Epithelial cell of esophagus (primary cell): Measurements from ENCODE around the gene LHX6.

Experiments
- DNase-seq: peaks from one replicate; pipeline ENCODE4 v3.0.0; 2010; ENCODE audit warnings: low read depth
- H3K4me3 ChIP-seq: 2 replicates; pipeline ENCODE4 v1.5.1; 2011; ENCODE audit warnings: mild to moderate bottlenecking, low read length, control low read depth
- TF ChIP-seq, protein P1 (sequence below): IDR thresholded peaks from 2 replicates; pipeline ENCODE4 v1.5.1; 2011; ENCODE audit warnings: low read depth, mild to moderate bottlenecking, low read length, control low read depth, inconsistent platforms; ENCODE audit not compliant: insufficient read depth; ENCODE audit errors: missing control alignments

The LHX6 gene

DNA sequence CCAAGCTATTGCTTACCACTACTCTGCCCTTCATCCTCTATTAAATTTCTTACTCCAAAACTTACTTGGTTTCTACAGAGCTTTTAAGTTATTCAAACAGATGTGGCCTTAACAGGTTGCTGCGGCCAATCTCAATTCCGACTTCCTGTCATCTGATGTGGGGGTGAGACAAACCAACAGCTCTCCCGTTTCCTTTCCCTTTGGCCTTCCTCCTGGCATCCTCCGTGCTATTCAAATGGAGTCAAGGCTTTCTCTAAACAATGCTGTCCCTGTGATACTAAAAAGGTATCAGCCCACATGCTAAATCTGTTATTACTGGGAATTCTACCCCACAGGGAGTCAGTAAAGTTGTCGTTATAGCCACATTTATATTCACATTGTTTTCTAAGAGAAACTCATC is 24.0 kb upstream of the LHX6 start:
- no peak for DNase-seq
- no peak overlapping the region for H3K4me3 ChIP-seq
- TF ChIP-seq, protein P1, sequence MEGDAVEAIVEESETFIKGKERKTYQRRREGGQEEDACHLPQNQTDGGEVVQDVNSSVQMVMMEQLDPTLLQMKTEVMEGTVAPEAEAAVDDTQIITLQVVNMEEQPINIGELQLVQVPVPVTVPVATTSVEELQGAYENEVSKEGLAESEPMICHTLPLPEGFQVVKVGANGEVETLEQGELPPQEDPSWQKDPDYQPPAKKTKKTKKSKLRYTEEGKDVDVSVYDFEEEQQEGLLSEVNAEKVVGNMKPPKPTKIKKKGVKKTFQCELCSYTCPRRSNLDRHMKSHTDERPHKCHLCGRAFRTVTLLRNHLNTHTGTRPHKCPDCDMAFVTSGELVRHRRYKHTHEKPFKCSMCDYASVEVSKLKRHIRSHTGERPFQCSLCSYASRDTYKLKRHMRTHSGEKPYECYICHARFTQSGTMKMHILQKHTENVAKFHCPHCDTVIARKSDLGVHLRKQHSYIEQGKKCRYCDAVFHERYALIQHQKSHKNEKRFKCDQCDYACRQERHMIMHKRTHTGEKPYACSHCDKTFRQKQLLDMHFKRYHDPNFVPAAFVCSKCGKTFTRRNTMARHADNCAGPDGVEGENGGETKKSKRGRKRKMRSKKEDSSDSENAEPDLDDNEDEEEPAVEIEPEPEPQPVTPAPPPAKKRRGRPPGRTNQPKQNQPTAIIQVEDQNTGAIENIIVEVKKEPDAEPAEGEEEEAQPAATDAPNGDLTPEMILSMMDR, result no peak

DNA sequence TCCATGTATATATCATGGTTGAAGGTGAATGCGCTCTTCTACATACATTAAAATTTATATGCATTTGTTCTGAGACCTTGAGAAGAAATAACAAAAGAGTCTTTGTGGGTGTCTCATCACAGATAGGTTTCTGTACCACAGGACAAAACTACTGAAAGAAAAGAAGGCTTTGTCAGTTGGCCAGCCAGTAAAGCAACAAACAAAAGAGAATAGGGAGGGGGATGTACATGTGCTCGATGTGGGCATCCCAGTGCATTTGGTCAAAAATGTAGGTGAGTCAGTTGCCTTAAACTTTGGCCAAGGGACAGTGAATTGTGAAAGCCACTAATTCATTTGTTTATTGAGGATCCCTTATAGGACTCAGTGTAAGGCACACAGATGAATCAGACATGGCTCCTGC is 22.6 kb upstream of the LHX6 start:
- DNase-seq, result no peak
- TF ChIP-seq, protein P1, result no peak
- no peak overlapping the region for H3K4me3 ChIP-seq

DNA sequence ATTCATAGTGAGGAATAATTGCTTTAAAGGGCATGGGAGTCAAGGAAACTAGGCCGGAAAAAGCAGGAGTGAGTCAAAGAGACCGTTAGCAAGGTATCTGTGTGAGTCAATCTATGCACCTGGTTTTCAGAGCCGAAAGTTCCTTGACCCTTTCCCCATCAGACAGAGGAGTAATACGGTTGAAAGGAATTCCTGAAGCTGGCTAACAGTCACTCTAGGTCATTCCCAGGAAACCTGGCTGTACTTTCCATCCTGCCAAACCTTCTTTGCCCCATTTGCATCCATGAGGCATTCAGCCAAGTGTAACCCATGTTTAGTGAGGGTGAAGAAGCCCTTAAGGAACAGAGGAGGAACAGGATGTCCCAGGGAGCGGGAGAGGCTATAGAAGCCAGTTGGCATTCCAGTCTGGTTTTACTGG is 19.7 kb upstream of the LHX6 start:
- TF ChIP-seq, protein P1, result no peak
- DNase-seq, result peak; percentile 89
- H3K4me3 ChIP-seq, result no peak overlapping the region

DNA sequence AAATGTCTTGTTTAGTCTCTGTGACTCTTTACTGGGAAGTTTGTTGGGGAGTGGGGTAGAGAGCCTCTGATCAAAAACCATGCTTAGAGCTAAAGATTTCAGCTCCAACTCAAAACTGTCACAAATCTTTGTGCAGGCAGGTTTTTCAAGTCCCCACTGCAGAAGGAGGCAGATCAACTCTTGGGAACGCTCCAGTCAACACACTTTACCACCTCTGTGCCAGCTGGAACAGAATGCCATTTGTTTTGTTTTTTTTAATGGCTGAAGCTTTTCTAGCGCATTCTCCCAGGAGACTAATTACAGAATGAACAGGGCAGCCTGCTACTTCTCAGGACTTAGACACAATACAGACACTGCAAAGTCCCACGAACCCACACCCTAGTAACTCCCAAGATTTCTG is 17.9 kb upstream of the LHX6 start:
- TF ChIP-seq, protein P1, result no peak
- no peak overlapping the region for H3K4me3 ChIP-seq
- DNase-seq, result no peak

DNA sequence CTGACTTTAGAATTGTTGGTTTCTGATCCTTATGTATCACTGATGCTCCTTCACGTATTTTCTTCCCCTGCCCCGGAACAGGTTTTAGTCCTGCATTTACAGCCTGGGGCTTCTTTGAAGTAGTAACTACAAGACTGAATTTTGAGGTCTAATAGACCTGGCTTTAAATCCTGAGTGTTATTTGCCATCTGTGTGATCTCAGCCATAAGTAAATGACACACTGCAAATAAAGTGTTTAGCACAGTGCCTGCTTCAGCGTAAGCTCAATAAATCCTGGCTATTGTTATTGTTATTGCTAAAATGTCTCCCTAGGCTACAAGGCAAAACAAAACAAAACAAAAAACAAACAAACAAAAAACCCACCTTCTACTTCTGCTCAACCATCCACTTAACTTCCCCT is 15.6 kb upstream of the LHX6 start:
- H3K4me3 ChIP-seq, result no peak overlapping the region
- DNase-seq, result no peak
- TF ChIP-seq, protein P1, result no peak

DNA sequence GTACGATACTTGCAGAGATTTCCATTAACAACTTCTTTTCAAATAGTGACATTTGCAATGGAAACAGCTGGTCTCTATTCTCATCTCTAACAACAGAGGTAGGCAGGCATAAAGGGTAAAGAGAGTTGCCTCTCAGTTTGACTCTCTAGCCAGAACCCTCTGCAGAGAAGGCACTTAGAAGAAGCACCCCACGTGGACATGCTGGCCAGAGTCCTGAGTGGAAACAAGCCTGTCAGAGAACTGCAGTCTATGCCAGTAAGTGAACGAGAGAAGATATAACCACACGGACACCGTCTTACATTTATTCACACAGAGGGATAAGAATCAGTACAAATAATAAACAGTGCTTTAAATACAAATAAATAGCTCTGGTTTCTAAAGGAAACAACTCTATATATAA is 11.0 kb upstream of the LHX6 start:
- DNase-seq, result no peak
- H3K4me3 ChIP-seq, result no peak overlapping the region
- TF ChIP-seq, protein P1, result no peak

DNA sequence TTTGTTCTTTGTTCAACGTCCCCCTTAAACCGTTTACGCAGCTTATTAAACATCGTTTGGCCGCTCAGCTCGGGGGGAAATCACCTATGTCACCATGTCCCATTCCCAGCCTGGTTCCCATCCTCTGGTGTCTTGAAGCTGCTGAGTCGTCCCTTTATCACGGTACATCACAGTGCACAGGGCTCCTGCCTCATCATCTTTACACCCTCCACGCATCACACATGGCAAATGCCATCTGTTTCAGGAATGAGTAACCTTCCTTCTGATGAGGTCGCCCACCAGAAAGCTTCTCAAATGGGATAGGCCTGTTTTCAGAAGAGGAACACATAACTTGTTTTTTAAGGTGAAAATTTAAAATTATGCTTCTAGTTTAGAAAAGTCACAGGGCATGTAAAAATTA is 7.9 kb upstream of the LHX6 start:
- TF ChIP-seq, protein P1, result no peak
- H3K4me3 ChIP-seq, result no peak overlapping the region
- DNase-seq, result no peak
